Measurements from ENCODE around the gene TEX52.

Gene TEX52

DNA sequence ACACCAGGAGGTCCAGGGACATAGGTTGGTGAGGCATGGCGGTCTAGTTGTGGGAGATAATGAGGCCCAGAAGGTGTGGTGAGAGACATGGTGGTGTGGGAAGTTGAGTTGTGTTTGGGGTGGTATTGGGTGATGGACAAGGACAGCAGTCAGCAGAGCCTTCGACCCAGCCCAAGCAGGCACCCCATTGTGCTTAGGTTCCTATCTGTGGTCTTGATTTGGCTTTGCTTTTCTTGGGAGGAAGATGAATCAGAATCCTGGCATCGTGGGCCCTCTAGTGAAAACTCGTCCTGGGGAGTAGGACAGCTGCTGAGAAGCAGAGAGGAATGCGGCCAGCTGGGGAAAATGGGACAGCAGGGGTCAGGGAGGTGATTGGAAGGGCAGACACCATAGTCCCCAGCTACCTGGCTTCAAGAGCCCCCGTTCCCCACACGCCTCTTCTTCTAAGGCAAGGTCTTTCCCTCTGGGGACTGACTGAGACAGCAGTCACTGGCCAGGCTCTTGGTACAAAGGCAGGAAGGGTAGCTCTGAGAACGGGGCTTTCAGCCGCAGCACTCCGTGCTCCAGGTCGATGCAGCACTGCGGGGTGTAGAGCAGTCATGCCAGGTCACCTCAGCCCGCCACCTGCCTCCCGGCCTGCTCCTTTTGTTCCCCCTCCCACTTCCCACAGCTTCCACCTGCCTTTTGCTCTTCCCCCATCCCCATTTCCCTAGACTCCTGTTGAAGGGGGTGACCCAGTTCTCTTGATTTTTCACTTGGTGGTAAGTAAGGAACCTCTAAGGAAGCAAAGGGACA lies 29.9 kb downstream of the TEX52 start:
- no peak for DNase-seq

DNA sequence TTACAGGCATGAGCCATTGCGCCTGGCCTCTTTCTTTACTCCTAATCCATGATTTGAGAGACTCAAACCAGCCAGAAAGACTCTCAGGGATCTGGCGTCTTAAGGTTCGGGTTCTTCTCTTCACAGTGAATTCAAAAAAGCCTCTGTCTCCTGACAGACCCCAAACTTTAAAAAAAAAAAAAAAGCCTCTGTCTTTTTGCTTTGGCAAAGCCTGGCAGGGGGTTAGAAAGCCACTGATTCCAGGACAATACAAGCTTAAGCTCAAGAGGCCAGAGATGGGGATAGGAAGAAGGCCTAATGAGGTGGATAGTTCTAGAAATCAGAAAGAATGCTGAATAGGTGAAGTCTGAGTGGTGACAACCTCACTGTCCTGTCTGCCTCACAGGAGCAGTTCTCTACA lies 30.8 kb downstream of the TEX52 start:
- DNase-seq, result no peak

GRCh38 chr12:2825132-2825531 lies 31.7 kb downstream of the TEX52 start:
- no peak for DNase-seq

GRCh38 chr12:2824541-2824940 lies 32.3 kb downstream of the TEX52 start:
- no peak for DNase-seq

- DNase-seq, result no peak
These were observed 33.4 kb downstream of the TEX52 start for GRCh38 chr12:2823483-2823882.

GRCh38 chr12:2820432-2820831 lies 36.4 kb downstream of the TEX52 start:
- no peak for DNase-seq

GRCh38 chr12:2819810-2820209 lies 37.0 kb downstream of the TEX52 start:
- no peak for DNase-seq

DNA sequence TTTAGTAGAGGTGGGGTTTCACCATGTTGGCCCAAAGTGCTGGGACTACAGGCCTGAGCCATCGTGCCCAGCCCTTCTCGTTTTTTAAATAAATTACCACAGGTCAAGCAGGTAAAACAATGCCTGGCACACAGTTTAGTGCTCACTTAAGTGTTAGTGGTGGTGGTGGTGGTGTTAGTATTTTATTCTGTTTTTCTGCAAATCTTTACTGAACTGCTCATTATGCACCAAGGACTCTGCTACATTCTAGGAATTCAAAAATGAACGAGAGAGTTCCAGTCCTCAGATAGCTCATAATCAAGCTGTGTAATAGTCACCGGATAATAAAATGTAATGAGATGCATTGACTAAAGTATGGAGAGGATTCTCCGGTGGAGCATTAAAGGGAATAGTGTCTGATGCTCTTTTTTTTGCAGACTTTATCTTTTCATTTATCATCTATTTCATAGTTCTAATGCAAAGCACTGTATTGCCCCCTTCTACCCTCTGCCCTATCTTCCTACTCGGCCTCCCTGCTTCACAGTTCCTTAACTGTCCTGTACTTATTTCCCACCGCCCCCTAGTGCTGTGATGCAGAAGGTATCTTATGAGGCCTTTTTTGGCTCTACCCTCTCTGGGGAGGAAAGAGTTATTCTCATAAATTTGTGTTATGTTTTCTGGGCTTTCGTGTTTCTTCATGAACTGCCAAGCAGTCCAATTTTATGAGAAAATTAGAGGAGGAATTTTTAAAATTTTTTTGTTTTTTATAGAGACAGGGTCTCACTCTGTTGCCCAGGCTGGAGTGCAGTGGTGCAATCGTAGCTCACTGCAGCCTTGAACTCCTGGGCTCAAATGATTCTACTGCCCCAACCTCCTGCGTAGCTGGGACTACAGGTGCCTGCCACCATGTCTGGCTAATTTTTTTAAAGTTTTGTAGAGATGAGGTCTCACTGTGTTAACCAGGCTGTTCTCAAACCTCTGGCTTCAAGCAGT lies 43.3 kb downstream of the TEX52 start:
- DNase-seq, result peak; percentile 31 to 40

GRCh38 chr12:2812290-2813213 lies 44.3 kb downstream of the TEX52 start, which contains the start of gene ITFG2:
Gene ITFG2, plus strand, starts transcription at chr12:2812668. Its CDS starts 93 bp downstream, at chr12:2812761.
- peak; percentile 95 for DNase-seq

DNA sequence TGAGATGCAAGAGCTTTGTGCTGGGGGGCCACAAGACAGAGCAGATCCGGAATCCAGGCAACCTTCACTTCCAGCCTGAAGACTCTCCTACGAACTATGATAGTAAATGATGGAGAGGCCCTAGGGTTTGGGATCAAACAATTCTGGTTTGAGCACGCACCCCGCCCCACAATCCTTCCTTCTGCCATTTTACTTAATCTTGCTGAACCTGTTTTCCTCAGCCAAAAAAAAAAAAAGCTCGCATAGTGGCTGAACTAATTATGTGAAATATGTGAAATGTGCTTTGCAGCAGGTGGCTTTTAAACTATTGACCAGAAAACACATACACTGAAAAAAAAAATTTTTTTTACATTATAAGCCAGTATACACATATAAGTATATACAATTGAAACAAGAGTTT lies 45.0 kb downstream of the TEX52 start:
- no peak for DNase-seq

- DNase-seq, result no peak
These were observed 50.1 kb downstream of the TEX52 start for GRCh38 chr12:2806700-2807099.

GRCh38 chr12:2805143-2805520 lies 51.7 kb downstream of the TEX52 start:
- no peak for DNase-seq

DNA sequence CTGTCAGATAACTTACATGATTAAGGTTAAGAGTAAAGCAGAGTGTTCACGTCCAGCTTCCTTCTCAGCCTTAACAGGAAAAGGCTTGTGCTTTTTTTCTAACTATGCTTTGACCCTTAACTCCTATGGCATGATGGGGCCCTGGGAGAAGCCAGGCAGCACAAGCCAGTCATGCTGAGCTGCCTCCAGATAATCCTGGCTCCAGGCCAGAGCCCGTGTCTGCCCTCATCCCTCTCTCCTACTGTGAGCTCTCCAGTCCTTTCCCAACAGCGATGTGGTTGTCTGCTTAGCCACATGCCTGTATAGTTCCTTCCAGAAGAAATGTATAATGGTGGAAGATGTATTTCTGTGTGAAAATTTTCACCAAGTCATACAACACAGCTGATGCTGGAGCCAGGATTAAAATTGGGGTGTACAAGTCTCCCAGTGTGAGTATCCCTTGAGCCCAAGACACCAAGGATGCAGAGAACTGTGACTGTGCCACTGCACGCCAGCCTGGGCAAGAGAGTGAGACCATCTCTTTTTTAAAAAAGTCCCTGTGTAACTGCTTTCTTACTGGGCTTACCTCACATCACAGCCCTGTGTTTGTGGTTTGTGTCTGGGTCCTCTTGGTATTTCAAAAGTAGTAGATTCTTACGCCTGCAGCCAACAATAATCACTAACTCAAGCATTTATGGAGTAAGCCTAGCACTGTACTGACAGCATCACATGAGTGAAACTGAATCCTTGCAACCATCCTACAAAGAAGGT lies 52.3 kb downstream of the TEX52 start:
- DNase-seq, result no peak

DNA sequence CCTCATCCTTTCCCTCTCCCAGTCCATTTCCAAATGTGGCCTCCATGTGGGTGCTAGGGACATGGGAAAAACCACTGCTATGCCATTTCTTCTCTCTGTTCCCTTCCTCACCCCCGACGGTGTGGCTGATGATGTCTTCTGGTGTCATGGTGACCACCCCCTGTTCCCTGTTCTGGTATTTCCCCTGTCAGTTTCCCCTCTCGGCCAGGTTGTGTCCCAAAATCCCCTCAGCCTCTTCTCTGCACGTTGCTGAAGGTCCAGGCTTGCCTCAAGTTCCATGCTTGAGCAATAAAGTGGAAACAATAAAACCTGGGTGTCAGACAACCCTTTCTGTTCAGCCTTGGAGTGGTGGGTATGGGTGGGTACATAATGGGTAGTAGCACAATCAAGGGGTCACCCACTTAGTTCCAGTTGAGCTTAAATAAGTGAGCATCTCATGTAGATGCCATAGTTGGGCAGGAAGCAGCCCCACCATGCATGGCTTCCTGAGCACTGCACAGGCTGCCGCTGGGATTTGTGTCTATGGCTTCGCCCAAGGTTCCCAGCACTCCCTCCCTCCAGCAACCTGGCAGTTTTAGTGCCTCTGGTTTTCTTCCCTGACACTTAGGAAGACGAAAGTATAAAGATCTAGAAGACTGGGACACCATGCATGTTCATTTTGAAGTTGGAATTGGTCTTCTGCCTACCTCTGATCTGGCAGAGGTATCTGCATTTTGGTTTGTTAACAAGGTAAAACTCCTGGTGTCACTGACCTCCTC lies 53.0 kb downstream of the TEX52 start:
- no peak for DNase-seq

DNA sequence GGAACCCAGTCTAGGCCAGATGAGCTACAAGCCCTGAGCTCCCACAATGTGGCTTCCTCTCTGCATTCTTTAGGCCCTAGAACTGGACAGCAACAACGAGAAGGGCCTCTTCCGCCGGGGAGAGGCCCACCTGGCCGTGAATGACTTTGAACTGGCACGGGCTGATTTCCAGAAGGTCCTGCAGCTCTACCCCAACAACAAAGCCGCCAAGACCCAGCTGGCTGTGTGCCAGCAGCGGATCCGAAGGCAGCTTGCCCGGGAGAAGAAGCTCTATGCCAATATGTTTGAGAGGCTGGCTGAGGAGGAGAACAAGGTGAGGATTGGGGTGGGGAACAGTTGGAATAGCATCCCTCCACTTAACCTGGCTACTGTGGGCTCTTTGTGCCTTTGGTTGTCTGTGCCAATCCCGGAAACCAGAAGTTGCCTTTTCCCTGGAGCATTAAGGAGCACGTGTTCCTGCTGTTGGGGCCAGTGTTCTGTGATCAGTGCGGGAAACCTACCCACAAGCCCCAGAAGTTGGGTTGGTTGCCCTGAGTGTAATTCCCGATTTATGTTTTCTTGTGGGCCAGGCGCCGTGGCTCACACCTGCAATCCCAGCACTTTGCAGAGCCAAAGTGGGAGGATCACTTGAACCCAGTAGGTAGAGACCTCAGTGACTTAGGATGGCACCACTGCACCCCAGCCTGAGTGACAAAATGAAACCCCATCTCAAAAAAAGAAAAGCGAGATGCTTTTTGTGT lies 55.6 kb downstream of the TEX52 start:
- no peak for DNase-seq

DNA sequence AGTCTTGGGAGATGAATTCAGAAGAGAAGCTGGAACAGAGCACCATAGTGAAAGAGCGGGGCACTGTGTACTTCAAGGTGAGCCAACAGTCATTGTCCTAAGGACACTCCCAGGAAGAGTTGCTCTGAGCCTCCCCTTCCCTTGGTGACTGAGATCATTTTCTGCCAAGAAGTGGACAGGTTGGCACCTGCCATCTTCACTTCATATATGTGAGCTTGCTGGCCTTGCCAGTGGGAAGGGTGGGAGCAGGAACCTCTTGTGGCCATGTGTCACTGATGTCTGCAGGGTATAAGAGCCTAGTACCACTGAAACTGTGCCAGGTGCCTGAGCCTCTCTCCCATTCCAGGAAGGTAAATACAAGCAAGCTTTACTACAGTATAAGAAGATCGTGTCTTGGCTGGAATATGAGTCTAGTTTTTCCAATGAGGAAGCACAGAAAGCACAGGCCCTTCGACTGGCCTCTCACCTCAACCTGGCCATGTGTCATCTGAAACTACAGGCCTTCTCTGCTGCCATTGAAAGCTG lies 56.7 kb downstream of the TEX52 start:
- DNase-seq, result no peak
